ENCODE results near the gene METTL24.

- TF ChIP-seq POLR2A (IDR thresholded peaks at IDR 0.05): no peak
- TF ChIP-seq, protein P1, sequence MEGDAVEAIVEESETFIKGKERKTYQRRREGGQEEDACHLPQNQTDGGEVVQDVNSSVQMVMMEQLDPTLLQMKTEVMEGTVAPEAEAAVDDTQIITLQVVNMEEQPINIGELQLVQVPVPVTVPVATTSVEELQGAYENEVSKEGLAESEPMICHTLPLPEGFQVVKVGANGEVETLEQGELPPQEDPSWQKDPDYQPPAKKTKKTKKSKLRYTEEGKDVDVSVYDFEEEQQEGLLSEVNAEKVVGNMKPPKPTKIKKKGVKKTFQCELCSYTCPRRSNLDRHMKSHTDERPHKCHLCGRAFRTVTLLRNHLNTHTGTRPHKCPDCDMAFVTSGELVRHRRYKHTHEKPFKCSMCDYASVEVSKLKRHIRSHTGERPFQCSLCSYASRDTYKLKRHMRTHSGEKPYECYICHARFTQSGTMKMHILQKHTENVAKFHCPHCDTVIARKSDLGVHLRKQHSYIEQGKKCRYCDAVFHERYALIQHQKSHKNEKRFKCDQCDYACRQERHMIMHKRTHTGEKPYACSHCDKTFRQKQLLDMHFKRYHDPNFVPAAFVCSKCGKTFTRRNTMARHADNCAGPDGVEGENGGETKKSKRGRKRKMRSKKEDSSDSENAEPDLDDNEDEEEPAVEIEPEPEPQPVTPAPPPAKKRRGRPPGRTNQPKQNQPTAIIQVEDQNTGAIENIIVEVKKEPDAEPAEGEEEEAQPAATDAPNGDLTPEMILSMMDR (IDR thresholded peaks at IDR 0.05): no peak
Measured at GRCh38 chr6:110331816-110332215, 26.3 kb downstream of the METTL24 start.
